OCI-LY3 (cell line): ENCODE results near the gene ITPKB.

Experiments used
- H2AFZ ChIP-seq: fragments of 200-600, 300-600 bp; shearing (Covaris generic); 2 replicates; pipeline ENCODE4 v1.6.0; 2014; ENCODE audit warnings: antibody characterized with exemption, low read depth, low read length
- H3K27ac ChIP-seq: fragments of 200-600, 300-600 bp; sonication (generic); 2 replicates; pipeline ENCODE4 v1.5.1; 2014; ENCODE audit warnings: mild to moderate bottlenecking, low read length, moderate library complexity, mixed read lengths
- H3K27me3 ChIP-seq: fragments of 200-600, 300-600 bp; sonication (generic); 2 replicates; pipeline ENCODE4 v1.6.1; 2014; ENCODE audit warnings: low read depth, low read length, mixed read lengths
- H3K36me3 ChIP-seq: fragments of 200-600, 300-600 bp; sonication (generic); replicated peaks from 2 replicates; pipeline ENCODE3; 2014; ENCODE audit warnings: low read depth, low read length, mixed read lengths
- H3K4me1 ChIP-seq: fragments of 300-600, 200-600 bp; sonication (generic); 2 replicates; pipeline ENCODE4 v1.6.1; 2014; ENCODE audit warnings: low read length, mixed read lengths
- H3K4me2 ChIP-seq: fragments of 200-600, 300-600 bp; sonication (generic); 2 replicates; pipeline ENCODE4 v1.6.1; 2014; ENCODE audit warnings: low read length, mixed read lengths
- H3K4me3 ChIP-seq: fragments of 300-600, 200-600 bp; sonication (generic); 2 replicates; pipeline ENCODE4 v1.5.1; 2014; ENCODE audit warnings: antibody characterized with exemption, mild to moderate bottlenecking, low read length, moderate library complexity
- H3K79me2 ChIP-seq: fragments of 300-600, 200-600 bp; shearing (Covaris generic); 2 replicates; pipeline ENCODE4 v1.6.1; 2014; ENCODE audit warnings: mild to moderate bottlenecking, low read length, mixed read lengths
- H3K9ac ChIP-seq: fragments of 300-600, 200-600 bp; shearing (Covaris generic); 2 replicates; pipeline ENCODE4 v1.6.0; 2014; ENCODE audit warnings: mild to moderate bottlenecking, low read length, moderate library complexity
- H3K9me3 ChIP-seq: fragments of 200-600, 300-600 bp; shearing (Covaris generic); 2 replicates; pipeline ENCODE4 v1.6.1; 2014; ENCODE audit warnings: low read length, mixed read lengths; ENCODE audit not compliant: insufficient read depth
- H4K20me1 ChIP-seq: fragments of 200-600, 300-600 bp; sonication (generic); 2 replicates; pipeline ENCODE4 v1.6.1; 2016; ENCODE audit warnings: low read length, mixed read lengths; ENCODE audit not compliant: insufficient read depth
- EZH2phosphoT487 ChIP-seq: fragments of 200-600 bp; shearing (Covaris generic); IDR thresholded peaks from 2 replicates; pipeline ENCODE4 v1.6.1; 2018; ENCODE audit warnings: antibody characterized with exemption, mixed run types, low read depth
- TF ChIP-seq, protein P1 (sequence below): fragments of 200-600, 300-600 bp; sonication (generic); IDR thresholded peaks from 2 replicates; pipeline ENCODE4 v1.5.1; 2014; ENCODE audit warnings: antibody characterized with exemption, low read length, low read depth

The ITPKB gene

DNA sequence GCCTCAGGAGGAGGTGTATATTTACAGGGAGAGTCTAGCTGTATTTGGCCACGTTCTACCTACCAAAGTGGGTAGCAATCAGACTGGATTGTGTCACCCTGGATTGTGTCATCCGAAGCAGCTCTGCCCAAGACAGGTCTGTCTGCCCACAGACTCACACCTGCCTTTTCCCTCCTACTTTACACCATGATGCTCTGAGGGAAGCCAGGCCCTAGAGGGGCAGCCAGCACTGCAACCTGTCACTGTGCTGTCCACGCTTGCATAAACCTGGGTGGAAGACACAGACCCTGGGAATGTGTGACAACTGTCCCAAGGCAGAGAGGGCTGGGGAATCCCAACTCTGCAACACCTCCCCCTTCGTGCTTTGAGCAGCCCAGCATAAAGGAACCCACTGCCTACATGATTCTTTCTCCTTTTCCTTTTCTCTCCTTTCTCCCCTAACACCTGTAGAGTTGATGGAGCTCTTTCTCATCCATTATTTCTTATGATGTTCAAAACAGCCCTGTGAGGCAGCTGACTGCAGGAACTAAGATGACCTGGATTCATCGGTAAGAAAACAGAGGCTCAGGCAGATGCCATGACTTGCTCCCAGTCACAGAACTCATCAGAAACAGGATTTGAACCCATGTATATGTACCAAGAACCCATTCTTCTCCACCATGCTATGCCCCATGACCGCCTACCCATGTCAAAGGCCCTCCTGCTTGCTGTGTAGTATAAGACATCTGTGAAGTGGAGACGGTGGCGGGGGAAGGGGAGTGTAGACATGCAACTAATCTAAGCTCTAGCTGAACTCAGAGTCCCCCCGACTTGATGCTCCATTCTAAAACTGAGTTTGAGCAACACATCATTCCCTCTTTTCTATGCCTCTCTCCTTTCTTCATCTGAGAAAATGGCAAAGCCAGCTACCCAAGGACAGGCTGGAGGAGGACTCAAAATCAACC lies 55.9 kb downstream of the ITPKB start:
- H3K27ac ChIP-seq = no peak overlapping the region
- peaks cover 4% of the 10 kb centered on the region; the same call in 1 of the 2 replicates for H3K27me3 ChIP-seq
- no peaks in the 10 kb centered on the region for H3K36me3 ChIP-seq
- no peak overlapping the region for H3K4me2 ChIP-seq
- no peak overlapping the region for H3K9ac ChIP-seq
- no peaks in the 10 kb centered on the region for H3K9me3 ChIP-seq
- no peaks in the 10 kb centered on the region for H3K79me2 ChIP-seq
- H4K20me1 ChIP-seq = 0 out of 2 replicates have a peak, but pooled peaks cover 5% of the 10 kb centered on the region
- TF ChIP-seq EZH2phosphoT487 = no peak
- TF ChIP-seq, protein P1, sequence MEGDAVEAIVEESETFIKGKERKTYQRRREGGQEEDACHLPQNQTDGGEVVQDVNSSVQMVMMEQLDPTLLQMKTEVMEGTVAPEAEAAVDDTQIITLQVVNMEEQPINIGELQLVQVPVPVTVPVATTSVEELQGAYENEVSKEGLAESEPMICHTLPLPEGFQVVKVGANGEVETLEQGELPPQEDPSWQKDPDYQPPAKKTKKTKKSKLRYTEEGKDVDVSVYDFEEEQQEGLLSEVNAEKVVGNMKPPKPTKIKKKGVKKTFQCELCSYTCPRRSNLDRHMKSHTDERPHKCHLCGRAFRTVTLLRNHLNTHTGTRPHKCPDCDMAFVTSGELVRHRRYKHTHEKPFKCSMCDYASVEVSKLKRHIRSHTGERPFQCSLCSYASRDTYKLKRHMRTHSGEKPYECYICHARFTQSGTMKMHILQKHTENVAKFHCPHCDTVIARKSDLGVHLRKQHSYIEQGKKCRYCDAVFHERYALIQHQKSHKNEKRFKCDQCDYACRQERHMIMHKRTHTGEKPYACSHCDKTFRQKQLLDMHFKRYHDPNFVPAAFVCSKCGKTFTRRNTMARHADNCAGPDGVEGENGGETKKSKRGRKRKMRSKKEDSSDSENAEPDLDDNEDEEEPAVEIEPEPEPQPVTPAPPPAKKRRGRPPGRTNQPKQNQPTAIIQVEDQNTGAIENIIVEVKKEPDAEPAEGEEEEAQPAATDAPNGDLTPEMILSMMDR = no peak
- H3K4me3 ChIP-seq = no peak overlapping the region
- no peak overlapping the region for H2AFZ ChIP-seq
- peaks cover 18% of the 10 kb centered on the region for H3K4me1 ChIP-seq

- H4K20me1 ChIP-seq = peaks cover 6% of the 10 kb centered on the region; the same call in 1 of the 2 replicates
- H3K9me3 ChIP-seq = no peaks in the 10 kb centered on the region
- no peak for TF ChIP-seq EZH2phosphoT487
- TF ChIP-seq, protein P1 = no peak
- H3K4me2 ChIP-seq = no peak overlapping the region
- no peaks in the 10 kb centered on the region for H3K79me2 ChIP-seq
- H3K9ac ChIP-seq = no peak overlapping the region
- H3K4me3 ChIP-seq = no peak overlapping the region
- H3K27ac ChIP-seq = no peak overlapping the region
- H3K27me3 ChIP-seq = peaks cover 4% of the 10 kb centered on the region; the same call in 1 of the 2 replicates
- no peaks in the 10 kb centered on the region for H3K36me3 ChIP-seq
- H2AFZ ChIP-seq = no peak overlapping the region
- H3K4me1 ChIP-seq = peaks cover 21% of the 10 kb centered on the region
Measured at GRCh38 chr1:226681652-226682493, 57.2 kb downstream of the ITPKB start.

GRCh38 chr1:226680653-226681052 lies 58.4 kb downstream of the ITPKB start:
- Histone ChIP-seq H3K27me3 (peaks cover 7% of the 10 kb centered on the region; the same call in 1 of the 2 replicates), H3K27ac (no peak overlapping the region), H3K9me3 (no peaks in the 10 kb centered on the region), H4K20me1 (peaks cover 12% of the 10 kb centered on the region; the same call in 1 of the 2 replicates), H3K4me1 (peaks cover 34% of the 10 kb centered on the region), H3K4me2 (peak overlapping the region; percentile 84), H2AFZ (no peak overlapping the region), H3K4me3 (peak overlapping the region; percentile 78), H3K36me3 (no peaks in the 10 kb centered on the region), H3K9ac (peak overlapping the region; percentile 63), H3K79me2 (no peaks in the 10 kb centered on the region)
- no peak for TF ChIP-seq EZH2phosphoT487
- TF ChIP-seq, protein P1 = no peak
